Measurements from ENCODE around the gene DNAJC5. TPM values are rescaled to one million over a fixed set of nuclear protein-coding genes. Genes with fewer than 3 reads are reported as not detected.

Gene DNAJC5
- 28.5 to 31.5 TPM (median 29.6 TPM) in 3 replicates for total RNA-seq (2021)
- percentile 63 among the genes with signal in this experiment for Bru-seq, nascent RNA
- long read RNA-seq, experiment 1, full-length matches to known transcripts, result 50 of 115 reads
- long read RNA-seq, experiment 1, partial matches to known transcripts, result 57 of 115 reads
- long read RNA-seq, experiment 1, other reads (novel, unspliced or antisense), result 8 of 115 reads
- long read RNA-seq, experiment 2, full-length matches to known transcripts, result 14 of 34 reads
- long read RNA-seq, experiment 2, partial matches to known transcripts, result 3 of 34 reads
- long read RNA-seq, experiment 2, other reads (novel, unspliced or antisense), result 17 of 34 reads
- long read RNA-seq, experiment 3, partial matches to known transcripts, result 0 of 3 reads
- long read RNA-seq, experiment 3, other reads (novel, unspliced or antisense), result 3 of 3 reads

GRCh38 chr20:63894358-63895201 lies at the start of gene DNAJC5:
Gene DNAJC5 (plus strand): TSS chr20:63895126. CDS start chr20:63928346, 33,220 bp downstream.
- POLR2A ChIA-PET, result interaction anchor here (1.5 to 1.9 kb wide), 2 partner anchors 30 to 253 kb away, joined by 3 to 8 read pairs; partner anchors contain the start of gene TPD52L2
- ATAC-seq (peak; percentile 93), DNase-seq (ENCODE audit: low spot score) (peak; percentile 92)
- CTCF ChIA-PET, result interaction anchor here (1.1 to 4.2 kb wide), 8 partner anchors 29 to 163 kb away, joined by 3 to 20 read pairs (median 6); partner anchors contain the start of genes PRPF6, SAMD10 and TPD52L2
- peaks cover 15% of the 10 kb centered on the region for H3K4me1 Mint-ChIP-seq
- H3K4me3 Mint-ChIP-seq, result peak within 1 kb of the TSS; percentile 87
- H3K36me3 Mint-ChIP-seq, result peaks cover 16% of the 10 kb centered on the region
- no peaks in the 10 kb centered on the region for H3K27me3 Mint-ChIP-seq (ENCODE audit: low read depth)
- H3K27ac Mint-ChIP-seq, result peak within 1 kb of the TSS; percentile 81
- no peaks in the 10 kb centered on the region for H3K9me3 Mint-ChIP-seq
- TF ChIP-seq ATF1 (CRISPR knock-in tag; IDR thresholded peaks at IDR 0.05) (no peak), MYBL2 (CRISPR knock-in tag; IDR thresholded peaks at IDR 0.05) (0 out of 2 replicates have a peak, but pooled peaks have one; percentile 11), EMX1 (CRISPR knock-in tag; IDR thresholded peaks at IDR 0.05) (peak; percentile 61; the same call in 1 of the 2 replicates), STAT6 (CRISPR knock-in tag; conservative IDR thresholded peaks at IDR 0.05; ENCODE audit: low read depth) (no peak), ZNF219 (CRISPR knock-in tag; IDR thresholded peaks at IDR 0.05; ENCODE audit: borderline replicate concordance) (peak; percentile 25; the same call in 1 of the 2 replicates), NFE2L1 (CRISPR knock-in tag; IDR thresholded peaks at IDR 0.05) (peak; percentile 44; the same call in 1 of the 2 replicates), E2F4 (CRISPR knock-in tag; IDR thresholded peaks at IDR 0.05; ENCODE audit: borderline replicate concordance, low read depth) (no peak), ETV6 (CRISPR knock-in tag; IDR thresholded peaks at IDR 0.05) (peak; percentile 27; the same call in 1 of the 2 replicates), CREB1 (CRISPR knock-in tag; IDR thresholded peaks at IDR 0.05) (no peak), ZNF416 (CRISPR knock-in tag; IDR thresholded peaks at IDR 0.05) (peak; percentile 79; the same call in 1 of the 2 replicates), RELA (CRISPR knock-in tag; IDR thresholded peaks at IDR 0.05; ENCODE audit: borderline replicate concordance) (no peak), PRRX2 (CRISPR knock-in tag; IDR thresholded peaks at IDR 0.05) (0 out of 2 replicates have a peak, but pooled peaks have one; percentile 6), ZBTB21 (CRISPR knock-in tag; IDR thresholded peaks at IDR 0.05; ENCODE audit: borderline replicate concordance) (no peak), ZNF423 (CRISPR knock-in tag; IDR thresholded peaks at IDR 0.05) (no peak), E2F1 (CRISPR knock-in tag; IDR thresholded peaks at IDR 0.05) (no peak), AFF4 (CRISPR knock-in tag; IDR thresholded peaks at IDR 0.05; ENCODE audit: borderline replicate concordance) (no peak), ZNF121 (CRISPR knock-in tag; IDR thresholded peaks at IDR 0.05) (no peak), USF1 (CRISPR knock-in tag; IDR thresholded peaks at IDR 0.05) (peak; percentile 39; the same call in 1 of the 2 replicates), TEAD4 (CRISPR knock-in tag; IDR thresholded peaks at IDR 0.05) (no peak), ATF2 (CRISPR knock-in tag; IDR thresholded peaks at IDR 0.05; ENCODE audit: borderline replicate concordance, low read depth) (no peak), ESRRA (CRISPR knock-in tag; IDR thresholded peaks at IDR 0.05; ENCODE audit: borderline replicate concordance) (no peak)
